ENCODE results near the gene ZNF836. TPM values are rescaled to one million over a fixed set of nuclear protein-coding genes. Genes with fewer than 3 reads are reported as not detected.
A peak's percentile ranks its signal among the peaks of the same experiment; 100 is the strongest.
"Not testable (repeated sequence)": the region's sequence is repeated elsewhere in the genome, so short reads cannot be mapped to it uniquely, and the experiment has no call there.

Gene ZNF836
- polyA plus RNA-seq: 14.0 TPM

DNA sequence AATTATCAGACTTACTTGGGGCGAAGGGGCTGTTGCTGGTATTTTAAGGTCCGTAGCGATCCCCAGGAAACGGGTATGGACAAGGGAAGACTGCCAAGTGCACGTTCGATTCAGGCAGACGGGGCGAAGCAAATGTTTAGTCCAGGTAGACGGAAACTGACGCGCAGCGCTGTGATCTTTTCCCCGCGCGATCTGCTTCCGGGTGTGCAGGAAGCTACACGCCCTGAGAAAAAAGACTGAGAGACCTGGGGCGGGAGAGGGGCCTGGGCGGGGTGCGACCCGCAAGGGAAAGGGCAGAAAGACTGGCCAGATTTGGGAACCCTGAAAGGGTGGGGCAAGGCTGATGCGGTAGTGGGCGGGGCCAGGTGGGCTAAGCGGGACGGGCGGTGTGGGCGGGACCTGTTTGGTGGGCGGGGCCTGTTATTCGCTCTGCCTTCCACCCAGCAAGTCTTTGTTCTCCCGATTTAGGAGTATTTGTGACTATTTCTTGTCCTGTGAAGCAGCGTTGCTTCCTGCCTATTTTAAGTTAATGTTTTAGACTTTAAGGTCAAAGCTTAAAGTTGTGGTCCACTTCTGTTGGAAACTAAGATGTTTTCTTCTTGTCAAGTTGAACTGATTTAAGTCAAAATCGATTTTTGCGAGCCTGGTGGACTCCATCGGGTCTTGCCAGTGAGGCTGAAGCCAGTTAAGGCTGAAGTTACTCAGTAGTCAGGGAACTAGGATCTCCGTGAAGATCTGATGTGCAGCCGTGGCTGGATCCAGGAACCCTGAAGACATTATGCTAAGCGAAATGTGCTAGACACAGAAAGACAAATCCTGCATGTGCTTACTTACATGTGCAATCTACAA lies at the start of gene ZNF836:
Gene ZNF836, minus strand, starts transcription at position 301 of the 849 bp plus-strand sequence. CDS start 3,549 bp downstream, outside the sequence.
- H3K4me1 Mint-ChIP-seq: peaks cover 14 to 16% (median 16%) of the 10 kb centered on the region in 3 donors
- H3K27ac Mint-ChIP-seq: peak within 1 kb of the TSS; percentile 78 to 97 (median 94)
- H3K36me3 Mint-ChIP-seq: peaks cover 15% of the 10 kb centered on the region
- peaks cover 3 to 4% (median 3%) of the 10 kb centered on the region in 3 donors for H3K9me3 Mint-ChIP-seq
- no peaks in the 10 kb centered on the region for H3K27me3 Mint-ChIP-seq
- peak within 1 kb of the TSS; percentile 90 to 99 (median 95) for H3K4me3 Mint-ChIP-seq

DNA sequence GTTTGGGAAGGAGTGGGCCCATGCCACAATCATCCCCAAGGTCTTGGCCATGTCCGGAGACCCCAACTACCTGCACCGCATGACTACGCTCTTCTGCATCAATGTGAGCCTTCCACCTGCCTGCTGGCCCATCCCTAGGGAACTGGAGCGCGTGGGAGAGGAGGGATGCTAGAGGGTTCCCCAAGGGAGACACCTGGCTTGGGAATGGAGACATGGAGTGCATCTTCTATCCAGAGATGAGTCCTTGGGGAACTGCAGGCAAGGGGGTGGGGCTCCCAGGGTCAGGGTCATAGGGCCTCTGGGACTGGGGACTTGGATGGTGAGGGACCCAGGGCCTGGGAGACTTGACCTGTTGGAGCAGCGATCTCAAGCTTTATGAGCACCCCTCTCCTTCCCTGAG lies 49.6 kb upstream of the ZNF836 start:
- Mint-ChIP-seq H3K4me3 (peak overlapping the region in 1 of 4 donors; percentile 58), H3K36me3 (peaks cover 10% of the 10 kb centered on the region), H3K27ac (no peak overlapping the region), H3K27me3 (no peaks in the 10 kb centered on the region), H3K4me1 (peaks cover 0 to 2% (median 0%) of the 10 kb centered on the region in 3 donors), H3K9me3 (no peaks in the 10 kb centered on the region)

DNA sequence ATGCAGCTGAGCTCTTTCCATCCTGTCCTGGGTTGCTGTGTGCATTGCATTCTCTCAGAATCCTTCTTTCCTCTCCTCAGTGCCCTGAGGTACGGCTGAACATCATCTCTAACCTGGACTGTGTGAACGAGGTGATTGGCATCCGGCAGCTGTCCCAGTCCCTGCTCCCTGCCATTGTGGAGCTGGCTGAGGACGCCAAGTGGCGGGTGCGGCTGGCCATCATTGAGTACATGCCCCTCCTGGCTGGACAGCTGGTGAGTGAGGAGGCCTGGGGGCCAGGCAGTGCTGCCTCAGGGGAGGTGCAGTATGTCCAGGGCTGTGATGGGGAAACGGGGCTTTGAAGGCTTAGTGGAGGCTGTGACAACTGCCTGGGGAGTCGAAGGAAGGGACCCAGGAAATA lies 48.2 kb upstream of the ZNF836 start:
- no peaks in the 10 kb centered on the region for H3K9me3 Mint-ChIP-seq
- H3K27me3 Mint-ChIP-seq: no peaks in the 10 kb centered on the region
- H3K36me3 Mint-ChIP-seq: peaks cover 6% of the 10 kb centered on the region
- H3K27ac Mint-ChIP-seq: no peak overlapping the region
- no peak overlapping the region for H3K4me3 Mint-ChIP-seq
- peaks cover 0 to 2% (median 0%) of the 10 kb centered on the region in 3 donors for H3K4me1 Mint-ChIP-seq

DNA sequence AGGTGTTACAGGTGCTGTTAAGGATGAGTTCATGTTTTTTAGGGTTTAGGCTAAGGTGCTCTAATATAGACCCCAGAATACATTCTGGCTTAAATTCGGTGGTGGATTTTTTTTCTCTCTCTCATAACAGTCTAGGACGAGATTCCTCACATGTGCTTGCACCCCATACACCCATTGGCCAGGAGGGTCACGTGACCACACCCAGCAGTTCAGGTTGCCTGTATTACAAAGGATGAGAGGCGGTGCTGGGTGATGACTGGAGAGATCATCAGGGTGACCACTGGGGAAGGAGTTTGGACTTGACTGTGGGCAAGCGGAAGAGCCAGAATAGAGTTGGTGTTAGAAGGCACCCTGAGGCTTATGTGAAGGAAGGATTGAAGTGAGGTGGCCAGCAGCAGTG lies 46.2 kb upstream of the ZNF836 start:
- peaks cover 10% of the 10 kb centered on the region for H3K36me3 Mint-ChIP-seq
- H3K27me3 Mint-ChIP-seq: no peaks in the 10 kb centered on the region

DNA sequence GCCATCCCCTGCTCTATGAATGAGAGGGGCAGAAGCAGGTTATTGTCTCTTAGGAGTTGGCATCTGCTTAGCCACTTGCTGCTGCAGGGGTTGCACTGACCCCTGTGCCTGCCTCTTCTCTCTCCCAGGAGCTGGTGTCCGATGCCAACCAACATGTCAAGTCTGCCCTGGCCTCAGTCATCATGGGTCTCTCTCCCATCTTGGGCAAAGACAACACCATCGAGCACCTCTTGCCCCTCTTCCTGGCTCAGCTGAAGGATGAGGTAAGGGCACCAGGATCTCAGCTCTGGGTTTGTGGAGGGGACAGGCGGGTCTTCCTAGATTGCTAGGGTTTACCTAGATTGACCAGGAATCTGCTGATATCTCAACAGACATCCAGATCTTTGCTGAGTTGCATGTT lies 45.0 kb upstream of the ZNF836 start:
- Mint-ChIP-seq H3K4me3 (no peak overlapping the region), H3K27me3 (no peaks in the 10 kb centered on the region), H3K9me3 (no peaks in the 10 kb centered on the region), H3K36me3 (peaks cover 10% of the 10 kb centered on the region), H3K27ac (no peak overlapping the region), H3K4me1 (peaks cover 0 to 6% (median 0%) of the 10 kb centered on the region in 3 donors)

More for the DNA sequence above, 46.2 kb upstream of the ZNF836 start:
- Mint-ChIP-seq H3K9me3 (no peaks in the 10 kb centered on the region), H3K27ac (no peak overlapping the region), H3K4me3 (no peak overlapping the region), H3K4me1 (peaks cover 0 to 6% (median 0%) of the 10 kb centered on the region in 3 donors)

DNA sequence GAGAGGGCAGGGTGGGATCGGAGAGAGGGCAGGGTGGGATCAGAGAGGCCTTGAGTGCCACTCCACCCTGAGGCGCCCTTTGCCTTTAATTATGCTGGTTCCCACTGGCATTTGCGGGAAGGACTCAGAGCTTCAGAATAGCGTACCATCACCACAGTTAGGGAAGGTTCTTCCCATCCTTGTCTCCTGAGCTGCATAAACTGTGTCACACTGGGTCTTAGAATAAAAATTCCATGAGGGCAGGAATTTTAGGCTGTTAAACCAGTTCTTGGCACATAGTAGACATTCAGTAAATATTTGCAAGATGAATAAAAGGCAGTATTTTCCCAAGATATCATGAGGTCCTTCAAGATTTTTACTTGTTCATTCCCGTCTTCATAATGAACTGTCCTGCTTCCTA lies 42.8 kb upstream of the ZNF836 start:
- peaks cover 0 to 4% (median 3%) of the 10 kb centered on the region in 3 donors for H3K4me1 Mint-ChIP-seq
- H3K9me3 Mint-ChIP-seq: no peaks in the 10 kb centered on the region
- peak overlapping the region in 1 of 3 donors; percentile 17 for H3K27ac Mint-ChIP-seq
- no peak overlapping the region for H3K4me3 Mint-ChIP-seq
- H3K27me3 Mint-ChIP-seq: no peaks in the 10 kb centered on the region
- H3K36me3 Mint-ChIP-seq: peaks cover 10% of the 10 kb centered on the region

DNA sequence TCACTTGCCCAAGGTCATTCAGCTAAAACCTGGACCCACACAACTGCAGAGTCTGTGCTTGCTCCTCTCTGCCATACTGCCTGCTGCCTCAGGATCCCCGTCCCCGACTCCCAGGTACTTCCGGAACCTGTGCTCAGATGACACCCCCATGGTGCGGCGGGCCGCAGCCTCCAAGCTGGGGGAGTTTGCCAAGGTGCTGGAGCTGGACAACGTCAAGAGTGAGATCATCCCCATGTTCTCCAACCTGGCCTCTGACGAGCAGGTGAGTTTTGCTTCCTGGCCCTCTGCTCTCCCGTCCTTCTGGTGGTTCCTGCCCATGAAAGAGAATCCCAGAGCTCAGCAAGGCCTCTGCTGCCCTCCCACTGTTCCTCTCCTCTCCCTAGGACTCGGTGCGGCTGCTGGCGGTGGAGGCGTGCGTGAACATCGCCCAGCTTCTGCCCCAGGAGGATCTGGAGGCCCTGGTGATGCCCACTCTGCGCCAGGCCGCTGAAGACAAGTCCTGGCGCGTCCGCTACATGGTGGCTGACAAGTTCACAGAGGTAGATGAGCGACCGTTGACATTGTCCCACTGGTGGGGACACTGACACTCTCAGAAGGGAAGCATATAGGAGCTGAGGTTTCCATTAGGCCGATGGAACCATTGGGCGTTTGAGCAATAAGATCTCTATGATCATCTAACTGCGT lies 41.3 kb upstream of the ZNF836 start:
- Mint-ChIP-seq H3K36me3 (peaks cover 8% of the 10 kb centered on the region), H3K27ac (no peak overlapping the region), H3K27me3 (no peaks in the 10 kb centered on the region), H3K9me3 (no peaks in the 10 kb centered on the region), H3K4me1 (peaks cover 0 to 4% (median 3%) of the 10 kb centered on the region in 3 donors), H3K4me3 (no peak overlapping the region)

DNA sequence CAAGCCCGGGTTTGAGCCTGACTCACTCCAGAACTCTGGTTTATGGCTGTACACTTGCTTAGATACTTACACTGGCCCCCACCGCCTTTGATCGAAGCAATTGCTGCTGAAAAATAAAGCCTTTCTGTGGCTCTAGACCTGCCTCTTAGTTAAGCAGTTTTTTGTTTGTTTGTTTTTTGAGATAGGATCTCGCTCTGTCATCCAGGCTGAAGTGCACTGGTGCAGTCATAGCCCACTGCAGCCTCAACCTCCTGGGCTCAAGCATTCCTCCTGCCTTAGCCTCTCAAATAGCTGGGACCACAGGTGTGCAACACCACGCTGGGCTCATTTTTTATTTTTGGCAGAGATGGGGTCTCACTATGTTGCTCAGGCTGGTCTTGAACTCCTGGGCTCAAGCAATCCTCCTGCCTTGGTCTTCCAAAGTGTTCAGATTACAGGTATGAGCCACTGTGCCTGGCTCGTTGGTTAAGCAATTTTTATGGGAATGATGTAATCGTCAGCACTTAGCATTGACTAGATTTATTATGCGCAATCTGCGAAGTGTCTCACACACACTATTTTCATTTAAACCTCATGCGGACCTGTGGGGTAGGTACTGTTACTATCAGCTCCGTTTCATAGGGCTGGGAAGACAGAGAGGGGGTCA lies 40.6 kb upstream of the ZNF836 start:
- Mint-ChIP-seq H3K27ac (no peak overlapping the region), H3K4me1 (peaks cover 0 to 4% (median 3%) of the 10 kb centered on the region in 3 donors), H3K4me3 (no peak overlapping the region), H3K9me3 (no peaks in the 10 kb centered on the region), H3K27me3 (no peaks in the 10 kb centered on the region), H3K36me3 (peaks cover 3% of the 10 kb centered on the region)

DNA sequence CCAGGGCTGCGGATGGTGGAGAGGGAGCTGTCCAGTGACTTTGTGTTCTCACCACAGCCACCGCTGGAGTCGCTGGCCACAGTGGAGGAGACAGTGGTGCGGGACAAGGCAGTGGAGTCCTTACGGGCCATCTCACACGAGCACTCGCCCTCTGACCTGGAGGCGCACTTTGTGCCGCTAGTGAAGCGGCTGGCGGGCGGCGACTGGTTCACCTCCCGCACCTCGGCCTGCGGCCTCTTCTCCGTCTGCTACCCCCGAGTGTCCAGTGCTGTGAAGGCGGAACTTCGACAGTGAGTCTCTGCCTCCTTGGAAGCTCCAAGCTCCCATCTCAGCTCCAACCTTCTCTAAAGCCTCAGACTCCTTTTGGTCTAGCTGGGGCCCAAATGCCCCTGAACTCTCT lies 39.8 kb upstream of the ZNF836 start:
- Mint-ChIP-seq H3K4me1 (peaks cover 0 to 4% (median 3%) of the 10 kb centered on the region in 3 donors), H3K27me3 (no peaks in the 10 kb centered on the region), H3K27ac (no peak overlapping the region), H3K9me3 (no peaks in the 10 kb centered on the region), H3K4me3 (no peak overlapping the region), H3K36me3 (peaks cover 3% of the 10 kb centered on the region)

DNA sequence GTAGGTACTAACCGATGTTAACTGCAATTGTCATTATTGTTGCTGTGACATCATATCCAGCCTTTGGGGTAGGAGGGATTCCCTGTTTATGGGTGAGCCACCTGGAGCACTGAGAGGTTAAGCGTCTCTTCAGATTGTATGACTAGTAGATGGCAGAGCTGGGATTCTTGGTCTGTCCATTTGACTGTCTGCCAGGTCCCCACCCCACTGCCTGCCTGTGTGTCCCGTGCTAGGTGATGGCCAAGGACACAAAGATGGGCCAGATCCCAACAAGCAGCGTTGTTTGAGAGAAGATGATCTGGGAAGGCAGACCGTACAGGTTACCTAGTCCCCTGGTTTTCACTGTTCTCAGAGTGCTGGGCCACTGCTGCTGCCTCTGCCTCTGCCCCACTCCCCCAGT lies 35.1 kb upstream of the ZNF836 start:
- Mint-ChIP-seq H3K27ac (no peak overlapping the region), H3K27me3 (no peaks in the 10 kb centered on the region), H3K4me1 (peaks cover 12 to 20% (median 13%) of the 10 kb centered on the region in 3 donors), H3K4me3 (no peak overlapping the region), H3K36me3 (peaks cover 7% of the 10 kb centered on the region), H3K9me3 (no peaks in the 10 kb centered on the region)

DNA sequence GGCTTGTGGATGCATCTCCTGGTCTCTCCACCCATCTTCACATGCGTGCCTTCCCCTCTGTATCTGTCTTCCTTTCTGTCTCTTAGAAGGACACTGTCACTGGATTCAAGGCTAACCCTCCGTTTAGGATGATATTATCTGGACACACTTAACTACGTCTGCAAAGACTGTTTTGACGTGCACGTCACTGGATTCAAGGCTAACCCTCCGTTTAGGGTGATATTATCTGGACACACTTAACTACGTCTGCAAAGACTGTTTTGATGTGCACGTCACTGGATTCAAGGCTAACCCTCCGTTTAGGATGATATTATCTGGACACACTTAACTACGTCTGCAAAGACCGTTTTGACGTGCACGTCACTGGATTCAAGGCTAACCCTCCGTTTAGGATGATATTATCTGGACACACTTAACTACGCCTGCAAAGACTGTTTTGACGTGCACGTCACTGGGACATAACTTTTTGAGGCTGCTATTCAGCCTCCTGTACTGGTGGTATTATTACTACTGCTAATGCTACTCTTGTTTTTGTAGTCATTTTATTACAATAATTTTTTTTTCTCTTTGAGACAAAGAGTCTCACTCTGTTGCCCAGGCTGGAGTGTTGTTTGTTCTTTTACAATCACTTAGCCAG lies 29.5 kb upstream of the ZNF836 start:
- H3K4me3 Mint-ChIP-seq, H3K36me3 Mint-ChIP-seq, H3K27me3 Mint-ChIP-seq, H3K27ac Mint-ChIP-seq, H3K9me3 Mint-ChIP-seq: not testable (repeated sequence)
- peaks cover 20 to 38% (median 33%) of the 10 kb centered on the region in 3 donors for H3K4me1 Mint-ChIP-seq

DNA sequence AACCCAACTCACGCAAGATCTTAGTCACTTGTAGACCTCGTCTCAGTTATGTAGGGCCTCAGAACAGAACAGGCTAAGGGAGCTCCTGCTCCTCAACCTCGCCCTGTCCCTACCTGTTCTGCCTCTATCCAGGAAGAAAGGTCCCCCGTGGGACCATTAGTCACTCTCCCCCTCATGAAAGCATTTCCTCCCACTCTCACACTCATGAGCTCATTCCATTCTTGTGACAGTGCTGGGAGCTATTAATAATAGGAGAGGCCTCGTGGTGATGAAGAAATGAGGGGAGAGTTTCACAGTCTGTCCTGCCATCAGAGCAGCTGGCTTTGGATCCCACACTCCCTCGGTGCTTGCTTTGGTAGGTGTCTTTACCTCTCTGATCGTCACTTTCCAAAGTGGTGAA lies 28.6 kb upstream of the ZNF836 start:
- Mint-ChIP-seq H3K4me1 (peaks cover 17 to 40% (median 40%) of the 10 kb centered on the region in 3 donors), H3K4me3 (no peak overlapping the region), H3K27ac (no peak overlapping the region), H3K9me3 (no peaks in the 10 kb centered on the region), H3K36me3 (peaks cover 7% of the 10 kb centered on the region), H3K27me3 (no peaks in the 10 kb centered on the region)

DNA sequence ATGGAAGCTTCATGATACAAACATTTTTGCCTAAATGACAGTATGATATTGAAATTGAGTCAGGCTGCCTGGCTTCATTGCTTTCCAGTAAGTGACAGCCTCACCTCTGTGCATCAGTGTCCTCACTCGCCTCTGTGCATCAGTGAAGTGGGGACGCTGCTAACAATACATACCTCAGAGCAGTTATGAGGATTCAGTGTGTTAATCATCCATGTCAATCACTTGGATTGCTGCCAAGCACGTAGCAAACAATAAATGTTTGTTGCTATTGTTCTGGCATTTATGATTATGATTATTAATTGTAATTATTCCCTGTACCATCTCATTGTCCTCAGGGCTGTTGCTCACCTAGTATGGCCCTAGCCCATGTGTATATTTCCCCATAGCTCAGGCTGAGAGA lies 27.3 kb upstream of the ZNF836 start:
- H3K27ac Mint-ChIP-seq: peak overlapping the region in 2 of 3 donors; percentile 9 to 34
- no peaks in the 10 kb centered on the region for H3K27me3 Mint-ChIP-seq
- no peaks in the 10 kb centered on the region for H3K36me3 Mint-ChIP-seq
- peaks cover 17 to 49% (median 43%) of the 10 kb centered on the region in 3 donors for H3K4me1 Mint-ChIP-seq
- H3K4me3 Mint-ChIP-seq: peak overlapping the region in 1 of 4 donors; percentile 15
- H3K9me3 Mint-ChIP-seq: no peaks in the 10 kb centered on the region

DNA sequence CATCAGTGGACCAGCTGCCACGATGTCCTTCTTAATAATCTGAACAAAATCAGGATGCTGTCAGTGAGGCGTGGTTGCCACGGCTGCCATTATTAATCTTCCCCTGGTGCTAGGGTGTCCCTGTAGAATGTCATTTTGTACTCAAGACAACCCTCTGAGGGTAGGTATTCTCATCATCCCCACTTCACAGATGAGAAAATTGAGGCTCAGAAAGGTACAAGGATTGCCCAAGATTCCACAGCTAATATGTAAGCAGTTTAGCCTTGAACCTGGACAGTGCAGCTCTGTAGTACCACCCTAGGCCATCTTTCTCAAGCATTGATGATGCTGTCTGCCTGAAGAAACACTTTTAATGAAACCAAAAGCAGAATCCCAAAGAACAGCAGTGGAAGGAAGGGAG lies 26.5 kb upstream of the ZNF836 start:
- H3K9me3 Mint-ChIP-seq: no peaks in the 10 kb centered on the region
- no peak overlapping the region for H3K4me3 Mint-ChIP-seq
- H3K27ac Mint-ChIP-seq: peak overlapping the region in 1 of 3 donors; percentile 34
- no peaks in the 10 kb centered on the region for H3K27me3 Mint-ChIP-seq
- H3K4me1 Mint-ChIP-seq: peaks cover 19 to 48% (median 45%) of the 10 kb centered on the region in 3 donors
- peaks cover 2% of the 10 kb centered on the region for H3K36me3 Mint-ChIP-seq

Data from IgD-negative memory B cell (primary cell).